H1 (cell line): ENCODE results near the gene LCN10. TPM values are rescaled to one million over a fixed set of nuclear protein-coding genes. Genes with fewer than 3 reads are reported as not detected.

Experiments used
- CTCF ChIA-PET: fragments of 300-600 bp; sonication (Branson Sonifier 250); formaldehyde crosslinking; loops from one replicate; lab custom pipeline; 2021; ENCODE audit not compliant: partially characterized antibody; lab: Charles Lee
- POLR2A ChIA-PET: fragments of 300-600 bp; sonication (Branson Sonifier 250); formaldehyde crosslinking; loops from one replicate; lab custom pipeline; 2021; ENCODE audit warnings: inconsistent platforms; ENCODE audit not compliant: partially characterized antibody; lab: Charles Lee
- DNase-seq, 2 experiments: peaks; one replicate each; pipeline versions ENCODE4 v3.0.0 to v3.0.0-alpha.2; 2010 to 2022; ENCODE audit warnings: low spot score in 2 of 2, low read depth in 1 of 2, mixed read lengths in 1 of 2
- FAIRE-seq: peaks from 2 replicates; lab custom pipeline; 2011; peaks lifted over from hg19 to GRCh38; lab: Jason Lieb, UNC
- H2AFZ ChIP-seq: 2 replicates; pipeline ENCODE4 v1.8.1; 2012; ENCODE audit warnings: low read length, inconsistent platforms
- H2AK5ac ChIP-seq: 2 replicates; pipeline ENCODE4 v1.6.1; 2013; ENCODE audit warnings: low read depth, low read length
- H2BK120ac ChIP-seq: replicated peaks from 2 replicates; pipeline ENCODE3; 2013; ENCODE audit warnings: low read depth, low read length, inconsistent platforms
- H2BK12ac ChIP-seq: 2 replicates; pipeline ENCODE4 v1.6.1; 2013; ENCODE audit warnings: low read depth, low read length
- H2BK15ac ChIP-seq: 2 replicates; pipeline ENCODE4 v1.6.1; 2013; ENCODE audit warnings: low read length
- H2BK20ac ChIP-seq: 2 replicates; pipeline ENCODE4 v1.6.1; 2013; ENCODE audit warnings: low read length
- H2BK5ac ChIP-seq: 2 replicates; pipeline ENCODE4 v1.6.1; 2013; ENCODE audit warnings: low read depth, low read length
- H3K14ac ChIP-seq: 2 replicates; pipeline ENCODE4 v1.6.1; 2013; ENCODE audit warnings: inconsistent platforms; ENCODE audit not compliant: insufficient read length
- H3K18ac ChIP-seq: 2 replicates; pipeline ENCODE4 v1.6.1; 2013; ENCODE audit warnings: low read length; ENCODE audit errors: extremely low read depth
- H3K23ac ChIP-seq: 2 replicates; pipeline ENCODE4 v1.6.1; 2013; ENCODE audit warnings: inconsistent platforms; ENCODE audit not compliant: insufficient read length
- H3K23me2 ChIP-seq: 2 replicates; pipeline ENCODE4 v1.6.1; 2013; ENCODE audit warnings: low read depth, low read length
- H3K27ac ChIP-seq: 2 replicates; pipeline ENCODE4 v1.6.1; 2011; ENCODE audit warnings: low read depth, low read length, inconsistent platforms
- H3K27me3 ChIP-seq, 4 experiments: replicated peaks in 1 of 4; 1 replicate in 1 of 4; 2 replicates in 3 of 4; pipeline versions ENCODE4 v1.6.1 to v1.8.1; 2011 to 2013; ENCODE audit warnings: low read length in 3 of 4, mild to moderate bottlenecking in 3 of 4, inconsistent platforms in 2 of 4, mixed read lengths in 2 of 4, moderate library complexity in 1 of 4; ENCODE audit not compliant: control insufficient read depth in 3 of 4, insufficient read depth in 3 of 4; ENCODE audit errors: extremely low read depth in 1 of 4
- H3K36me3 ChIP-seq, 4 experiments: 2 replicates each; pipeline versions ENCODE4 v1.6.1 to v1.8.1; 2011 to 2013; ENCODE audit warnings: mild to moderate bottlenecking in 4 of 4, low read length in 3 of 4, moderate library complexity in 2 of 4, control low read depth in 1 of 4, inconsistent platforms in 1 of 4; ENCODE audit not compliant: insufficient read depth in 4 of 4, control insufficient read depth in 2 of 4
- H3K4ac ChIP-seq: replicated peaks from 2 replicates; pipeline ENCODE3; 2013; ENCODE audit warnings: low read length, low read depth, mixed read lengths, inconsistent platforms; ENCODE audit not compliant: insufficient read length
- H3K4me1 ChIP-seq, 4 experiments: replicated peaks in 1 of 4; 1 replicate in 1 of 4; 2 replicates in 3 of 4; pipeline versions ENCODE4 v1.6.1 to v1.8.1; 2011 to 2013; ENCODE audit warnings: low read length in 3 of 4, inconsistent platforms in 2 of 4, mixed read lengths in 1 of 4; ENCODE audit not compliant: insufficient read depth in 4 of 4, control insufficient read depth in 3 of 4
- H3K4me2 ChIP-seq, 2 experiments: 2 replicates each; pipeline versions ENCODE4 v1.6.1 to v1.8.1; 2011 to 2013; ENCODE audit warnings: low read depth in 2 of 2, low read length in 2 of 2, control low read depth in 1 of 2, inconsistent platforms in 1 of 2, mild to moderate bottlenecking in 1 of 2; ENCODE audit not compliant: insufficient read depth in 1 of 2
- H3K4me3 ChIP-seq, 4 experiments: fragments of 200-600, 300-600 bp in 1 of 4; sonication (generic), shearing (Covaris generic), sonication (Bioruptor Twin) in 1 of 4; 2 replicates each; pipeline versions ENCODE4 v1.5.1 to v1.8.1; 2011 to 2016; ENCODE audit warnings: low read length in 4 of 4, low read depth in 3 of 4, control low read depth in 2 of 4, inconsistent platforms in 2 of 4, mild to moderate bottlenecking in 2 of 4, mixed read lengths in 1 of 4, moderate library complexity in 1 of 4; ENCODE audit not compliant: insufficient read depth in 2 of 4; ENCODE audit errors: extremely low read depth in 1 of 4
- H3K56ac ChIP-seq: replicated peaks from 2 replicates; pipeline ENCODE3; 2013; ENCODE audit warnings: low read depth, mild to moderate bottlenecking, mixed read lengths, low read length, inconsistent platforms; ENCODE audit not compliant: insufficient read length
- H3K79me1 ChIP-seq: 2 replicates; pipeline ENCODE4 v1.6.1; 2013; ENCODE audit warnings: low read depth, low read length, control low read depth
- H3K79me2 ChIP-seq, 2 experiments: 2 replicates each; pipeline versions ENCODE4 v1.6.1 to v1.8.1; 2012 to 2013; ENCODE audit warnings: low read length in 2 of 2, mild to moderate bottlenecking in 2 of 2, inconsistent platforms in 1 of 2; ENCODE audit not compliant: insufficient read depth in 2 of 2, control insufficient read depth in 1 of 2
- H3K9ac ChIP-seq, 4 experiments: replicated peaks in 1 of 4; 1 replicate in 1 of 4; 2 replicates in 3 of 4; pipeline versions ENCODE4 v1.6.1 to v1.8.1; 2011 to 2013; ENCODE audit warnings: low read depth in 3 of 4, low read length in 3 of 4, control low read depth in 2 of 4, mild to moderate bottlenecking in 2 of 4, moderate library complexity in 2 of 4, inconsistent platforms in 1 of 4; ENCODE audit errors: extremely low read depth in 1 of 4
- H3K9me3 ChIP-seq, 2 experiments: 2 replicates each; pipeline versions ENCODE4 v1.6.1 to v1.8.1; 2012 to 2013; ENCODE audit warnings: mild to moderate bottlenecking in 2 of 2, moderate library complexity in 2 of 2, control low read depth in 1 of 2, inconsistent platforms in 1 of 2, low read depth in 1 of 2, low read length in 1 of 2, mixed read lengths in 1 of 2; ENCODE audit not compliant: insufficient read depth in 2 of 2
- H4K20me1 ChIP-seq, 2 experiments: replicated peaks in 1 of 2; 2 replicates each; pipeline versions ENCODE3 to v1.8.1; 2011 to 2013; ENCODE audit warnings: inconsistent platforms in 2 of 2, low read length in 2 of 2, mild to moderate bottlenecking in 1 of 2; ENCODE audit not compliant: insufficient read depth in 2 of 2, control insufficient read depth in 1 of 2
- H4K5ac ChIP-seq: 2 replicates; pipeline ENCODE4 v1.6.1; 2013; ENCODE audit warnings: low read length, low read depth, mixed read lengths, inconsistent platforms; ENCODE audit not compliant: insufficient read length
- H4K8ac ChIP-seq: 2 replicates; pipeline ENCODE4 v1.8.0; 2013; ENCODE audit warnings: mild to moderate bottlenecking, moderate library complexity, low read length, inconsistent platforms; ENCODE audit not compliant: insufficient read depth; ENCODE audit errors: extremely low read depth
- H4K91ac ChIP-seq: replicated peaks from 2 replicates; pipeline ENCODE3; 2013; ENCODE audit warnings: low read length, mixed read lengths, inconsistent platforms; ENCODE audit not compliant: insufficient read length
- CHD2 ChIP-seq: IDR thresholded peaks from 2 replicates; pipeline ENCODE4 v1.6.1; 2012; ENCODE audit warnings: low read length, improper control_type of control experiment
- GABPA ChIP-seq: IDR thresholded peaks from 2 replicates; pipeline ENCODE4 v1.6.1; 2011; ENCODE audit warnings: mild to moderate bottlenecking, low read length, moderate library complexity, borderline replicate concordance; ENCODE audit not compliant: insufficient read depth
- HDAC2 ChIP-seq, 2 experiments: fragments of 300-600 bp in 1 of 2; sonication (generic) in 1 of 2; IDR thresholded peaks; 2 replicates each; pipeline ENCODE4 v1.6.1; 2011 to 2012; ENCODE audit warnings: low read depth in 2 of 2, low read length in 2 of 2, mild to moderate bottlenecking in 2 of 2, moderate library complexity in 2 of 2, borderline replicate concordance in 1 of 2, inconsistent platforms in 1 of 2
- KDM1A ChIP-seq: fragments of 200-600, 300-600 bp; sonication (generic); IDR thresholded peaks from 2 replicates; pipeline ENCODE4 v1.7.1; 2016; ENCODE audit warnings: mild to moderate bottlenecking, low read length, borderline replicate concordance
- POLR2AphosphoS5 ChIP-seq: IDR thresholded peaks from 2 replicates; pipeline ENCODE4 v1.6.1; 2011; ENCODE audit warnings: low read depth, low read length
- SP2 ChIP-seq: IDR thresholded peaks from 2 replicates; pipeline ENCODE4 v1.6.1; 2012; ENCODE audit warnings: mild to moderate bottlenecking, low read length, inconsistent platforms
- SP4 ChIP-seq: IDR thresholded peaks from 2 replicates; pipeline ENCODE4 v1.6.1; 2012; ENCODE audit warnings: low read length, inconsistent platforms
- TEAD4 ChIP-seq: IDR thresholded peaks from 2 replicates; pipeline ENCODE4 v1.6.1; 2012; ENCODE audit warnings: low read depth, low read length, inconsistent platforms, mixed read lengths
- WGBS, 2 experiments: shearing (Covaris generic) in 1 of 2; methylation state at CpG; one replicate each; pipeline versions ENCODE4 v1.1.6 to v1.1.7; 2013 to 2015; ENCODE audit warnings: low lambda C conversion rate in 2 of 2, mixed read lengths in 2 of 2, inconsistent platforms in 1 of 2, low coverage in 1 of 2, missing lambda C conversion rate in 1 of 2; ENCODE audit not compliant: insufficient replicate concordance in 2 of 2, insufficient coverage in 1 of 2, insufficient read length in 1 of 2; ENCODE audit errors: extremely low coverage in 1 of 2, missing lambda C conversion rate in 1 of 2; 5-methylcytosine and 5-hydroxymethylcytosine counted together
- polyA plus RNA-seq, 7 experiments: library from polyadenylated mRNA; depleted of rRNA in 3 of 7; stranded (reverse) in 5 of 7; unstranded in 2 of 7; fragments of >200 nt in 5 of 7; fragments of 200-250 nt in 2 of 7; gene quantifications; 1 replicate in 5 of 7; 2 replicates in 1 of 7; 4 replicates in 1 of 7; pipeline versions ENCODE4 v1.2.1 to v1.2.3, GENCODE V29; 2011 to 2013; ENCODE audit warnings: missing spikeins in 2 of 7, mixed read lengths in 2 of 7
- total RNA-seq: library from RNA; stranded (reverse); fragmentation: NEBNext Ultra II Directional; extraction: Animal tissue kit (Norgen Biotek cat#: 25700); gene quantifications from 2 replicates; pipeline ENCODE4 v1.2.1, GENCODE V29; 2021
- TF ChIP-seq, protein P1 (sequence below): IDR thresholded peaks from 2 replicates; pipeline ENCODE4 v1.6.1; 2011; ENCODE audit warnings: low read length, improper control_type of control experiment

Gene LCN10
- total and polyA plus RNA-seq, 2 of the 8 experiments (the other 6 are each of a cell fraction or from before 2014, with no cell fraction given), result 2.6 to 2.8 TPM

- peak overlapping the region; percentile 23 for H3K4ac ChIP-seq
- POLR2A ChIA-PET, result interaction anchor here (1.3 to 11.7 kb wide), 4 partner anchors 8 to 22 kb away, joined by 4 to 137 read pairs (median 11); partner anchors contain the start of gene LCN8
- H3K27ac ChIP-seq, result no peak overlapping the region
- CTCF ChIA-PET, result interaction anchor here (0.6 to 4.8 kb wide), 7 partner anchors 9 to 324 kb away, joined by 3 to 36 read pairs (median 4); partner anchors contain the start of gene LCN8
- peaks cover 0 to 4% (median 0%) of the 10 kb centered on the region in 4 experiments; a peak in 2 of 7 replicates for H3K27me3 ChIP-seq
- DNase-seq (no peak), FAIRE-seq (no peak)
- no peak overlapping the region; the same call in none of the 2 replicates for H3K18ac ChIP-seq
- 0 out of 2 replicates have a peak overlapping the region, but pooled peaks have one; percentile 29 for H2BK15ac ChIP-seq
- no peak overlapping the region for H4K91ac ChIP-seq
- no peaks in the 10 kb centered on the region; the same call in 1 of the 2 replicates for H3K23me2 ChIP-seq
- H3K79me2 ChIP-seq, result no peaks in the 10 kb centered on the region
- H2AFZ ChIP-seq, result no peak overlapping the region
- H3K9me3 ChIP-seq, result no peaks in the 10 kb centered on the region; a peak in 1 of 4 replicates
- no peak overlapping the region for H2BK12ac ChIP-seq
- H2BK20ac ChIP-seq, result no peak overlapping the region
- H3K4me1 ChIP-seq, result peaks cover 0 to 20% (median 8%) of the 10 kb centered on the region in 4 experiments; a peak in 6 of 7 replicates
- no peaks in the 10 kb centered on the region for H3K79me1 ChIP-seq
- 83% methylated on average over 24 of the region's 32 CpGs; no CpG with 5 or more reads in 1 of the 2 experiments for WGBS, 2 experiments
- H2BK5ac ChIP-seq, result no peak overlapping the region
- peak overlapping the region in 1 of 4 experiments; percentile 47; a peak in 1 of 8 replicates for H3K4me3 ChIP-seq
- H4K8ac ChIP-seq, result no peak overlapping the region
- H3K14ac ChIP-seq, result no peak overlapping the region
- no peak overlapping the region for H2AK5ac ChIP-seq
- no peak overlapping the region for H3K9ac ChIP-seq
- no peak overlapping the region for H2BK120ac ChIP-seq
- no peak overlapping the region for H3K56ac ChIP-seq
- H4K5ac ChIP-seq, result no peak overlapping the region
- peak overlapping the region; percentile 23 to 57; a peak in 1 of 4 replicates for H3K4me2 ChIP-seq
- H3K23ac ChIP-seq, result no peak overlapping the region
- no peaks in the 10 kb centered on the region for H3K36me3 ChIP-seq
- H4K20me1 ChIP-seq, result no peaks in the 10 kb centered on the region
- TF ChIP-seq KDM1A (no peak), GABPA (no peak), TEAD4 (no peak), HDAC2 (IDR thresholded peaks at IDR 0.05; ENCODE audit: borderline replicate concordance in 1 of 2, low read depth in 2 of 2, low read length in 2 of 2) (no peak), SP4 (no peak), CHD2 (no peak), SP2 (no peak), POLR2AphosphoS5 (no peak)
- TF ChIP-seq, protein P1, sequence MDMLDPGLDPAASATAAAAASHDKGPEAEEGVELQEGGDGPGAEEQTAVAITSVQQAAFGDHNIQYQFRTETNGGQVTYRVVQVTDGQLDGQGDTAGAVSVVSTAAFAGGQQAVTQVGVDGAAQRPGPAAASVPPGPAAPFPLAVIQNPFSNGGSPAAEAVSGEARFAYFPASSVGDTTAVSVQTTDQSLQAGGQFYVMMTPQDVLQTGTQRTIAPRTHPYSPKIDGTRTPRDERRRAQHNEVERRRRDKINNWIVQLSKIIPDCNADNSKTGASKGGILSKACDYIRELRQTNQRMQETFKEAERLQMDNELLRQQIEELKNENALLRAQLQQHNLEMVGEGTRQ, result no peak
Observed at GRCh38 chr9:136741883-136742571, 713 bp downstream of the LCN10 start.
